Mesenchymal stem cell (in vitro differentiated cells and primary cell): ENCODE results near the gene AP1G1.

Source experiments
- DNase-seq: peaks from one replicate; pipeline ENCODE4 v3.0.0-alpha.2; 2013
- H2AFZ ChIP-seq: one replicate; pipeline ENCODE4 v1.6.1; 2013; ENCODE audit warnings: low read depth, mild to moderate bottlenecking, control low read depth, inconsistent platforms, low read length, moderate library complexity
- H2AK5ac ChIP-seq: 2 replicates; pipeline ENCODE4 v1.6.1; 2013; ENCODE audit warnings: low read length, moderate library complexity, mild to moderate bottlenecking, inconsistent platforms; ENCODE audit not compliant: severe bottlenecking
- H2BK120ac ChIP-seq: one replicate; pipeline ENCODE4 v1.6.1; 2013; ENCODE audit warnings: low read depth, mild to moderate bottlenecking, inconsistent platforms, low read length, moderate library complexity
- H2BK12ac ChIP-seq, 2 experiments: one replicate each; pipeline ENCODE4 v1.6.1; 2013; ENCODE audit warnings: inconsistent platforms in 2 of 2, low read length in 2 of 2, mild to moderate bottlenecking in 2 of 2, moderate library complexity in 2 of 2, control low read depth in 1 of 2
- H2BK15ac ChIP-seq: one replicate; pipeline ENCODE4 v1.6.1; 2013; ENCODE audit warnings: mild to moderate bottlenecking, low read depth, inconsistent platforms; ENCODE audit not compliant: poor library complexity, severe bottlenecking
- H2BK5ac ChIP-seq: 2 replicates; pipeline ENCODE4 v1.6.1; 2013; ENCODE audit warnings: low read depth, mild to moderate bottlenecking, low read length, control low read depth, inconsistent platforms; ENCODE audit not compliant: poor library complexity, severe bottlenecking
- H3K14ac ChIP-seq, 2 experiments: one replicate each; pipeline ENCODE4 v1.6.1; 2013; ENCODE audit warnings: inconsistent platforms in 2 of 2, low read length in 2 of 2, control low read depth in 1 of 2, mild to moderate bottlenecking in 1 of 2, moderate library complexity in 1 of 2
- H3K18ac ChIP-seq, 2 experiments: one replicate each; pipeline ENCODE4 v1.6.1; 2013; ENCODE audit warnings: inconsistent platforms in 2 of 2, low read length in 2 of 2, control low read depth in 1 of 2, low read depth in 1 of 2, mild to moderate bottlenecking in 1 of 2
- H3K23ac ChIP-seq, 2 experiments: one replicate each; pipeline ENCODE4 v1.6.1; 2013; ENCODE audit warnings: inconsistent platforms in 2 of 2, low read length in 2 of 2, mild to moderate bottlenecking in 2 of 2, moderate library complexity in 2 of 2, control low read depth in 1 of 2
- H3K27ac ChIP-seq: 2 replicates; pipeline ENCODE4 v1.5.1; 2013; ENCODE audit warnings: mild to moderate bottlenecking, moderate library complexity, low read length, control low read depth, inconsistent platforms; ENCODE audit not compliant: poor library complexity, severe bottlenecking
- H3K27me3 ChIP-seq, 2 experiments: 2 replicates each; pipeline versions ENCODE4 v1.6.1 to v1.7.0; 2013; ENCODE audit warnings: low read length in 2 of 2, mild to moderate bottlenecking in 2 of 2, moderate library complexity in 2 of 2, control low read depth in 1 of 2, inconsistent platforms in 1 of 2; ENCODE audit not compliant: control insufficient read depth in 1 of 2, insufficient read depth in 1 of 2
- H3K36me3 ChIP-seq, 2 experiments: 2 replicates each; pipeline versions ENCODE4 v1.6.1 to v1.7.0; 2013; ENCODE audit warnings: low read length in 2 of 2, control low read depth in 1 of 2, inconsistent platforms in 1 of 2, low read depth in 1 of 2, mild to moderate bottlenecking in 1 of 2; ENCODE audit not compliant: insufficient read depth in 2 of 2, control insufficient read depth in 1 of 2
- H3K4ac ChIP-seq, 2 experiments: one replicate each; pipeline ENCODE4 v1.6.1; 2013; ENCODE audit warnings: inconsistent platforms in 2 of 2, low read length in 2 of 2, mild to moderate bottlenecking in 2 of 2, moderate library complexity in 2 of 2, control low read depth in 1 of 2, low read depth in 1 of 2
- H3K4me1 ChIP-seq: 2 replicates; pipeline ENCODE4 v1.6.1; 2013; ENCODE audit warnings: low read depth, low read length, control low read depth; ENCODE audit not compliant: control insufficient read depth, insufficient read depth
- H3K4me2 ChIP-seq: 2 replicates; pipeline ENCODE4 v1.6.1; 2013; ENCODE audit warnings: low read length, mild to moderate bottlenecking, inconsistent platforms; ENCODE audit not compliant: poor library complexity, severe bottlenecking
- H3K4me3 ChIP-seq, 2 experiments: 2 replicates each; pipeline versions ENCODE4 v1.5.1 to v1.7.0; 2013; ENCODE audit warnings: low read length in 2 of 2, mild to moderate bottlenecking in 2 of 2, control low read depth in 1 of 2, low read depth in 1 of 2; ENCODE audit not compliant: insufficient read depth in 1 of 2
- H3K79me1 ChIP-seq: replicated peaks from 2 replicates; pipeline ENCODE4 v1.6.1; 2013; ENCODE audit warnings: mild to moderate bottlenecking, control low read depth, low read length, inconsistent platforms; ENCODE audit not compliant: poor library complexity, severe bottlenecking
- H3K9ac ChIP-seq: 2 replicates; pipeline ENCODE4 v1.7.0; 2013; ENCODE audit warnings: mild to moderate bottlenecking, low read length, moderate library complexity
- H3K9me3 ChIP-seq: 2 replicates; pipeline ENCODE4 v1.7.0; 2013; ENCODE audit warnings: mild to moderate bottlenecking, low read length; ENCODE audit not compliant: control insufficient read depth
- H4K8ac ChIP-seq: one replicate; pipeline ENCODE4 v1.6.1; 2013; ENCODE audit warnings: inconsistent platforms, mild to moderate bottlenecking, low read length, moderate library complexity
- H4K91ac ChIP-seq: one replicate; pipeline ENCODE4 v1.6.1; 2013; ENCODE audit warnings: mild to moderate bottlenecking, low read length, inconsistent platforms
- WGBS: methylation state at CpG from one replicate; pipeline ENCODE4 v1.1.7; 2013; ENCODE audit warnings: mixed read lengths; 5-methylcytosine and 5-hydroxymethylcytosine counted together

The AP1G1 gene

DNA sequence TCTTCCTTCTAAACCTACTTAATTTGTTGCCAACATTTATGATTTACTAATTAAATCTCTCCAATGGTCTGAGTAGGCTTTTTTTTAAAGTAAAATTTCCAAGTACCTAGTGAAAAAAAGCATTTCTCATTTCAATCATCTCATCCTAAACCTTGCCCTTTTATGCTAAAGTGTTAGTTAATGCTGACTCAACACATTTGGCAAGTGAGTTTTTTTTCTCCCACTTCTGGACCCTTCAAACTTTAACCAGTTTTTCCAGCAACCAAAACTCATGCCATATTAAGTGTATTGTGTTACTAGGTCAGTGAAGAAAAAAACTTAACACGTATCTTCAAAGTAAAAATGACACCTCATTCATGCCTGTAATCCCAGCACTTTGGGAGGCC is 5.3 kb downstream of the AP1G1 start:
- peaks cover 21 to 32% of the 10 kb centered on the region in 2 experiments for H3K36me3 ChIP-seq
- no peak overlapping the region for H4K91ac ChIP-seq
- H2AK5ac ChIP-seq = no peak overlapping the region
- H3K79me1 ChIP-seq = no peaks in the 10 kb centered on the region
- no peak overlapping the region for H3K4me3 ChIP-seq
- 100% methylated on average over 1 of the region's 1 CpG for WGBS
- no peaks in the 10 kb centered on the region for H3K27me3 ChIP-seq
- H2BK120ac ChIP-seq = no peak overlapping the region
- no peaks in the 10 kb centered on the region for H3K9me3 ChIP-seq
- no peak overlapping the region for H2AFZ ChIP-seq
- peaks cover 8% of the 10 kb centered on the region for H3K4me1 ChIP-seq
- no peak overlapping the region for H3K4me2 ChIP-seq
- H3K18ac ChIP-seq = no peak overlapping the region
- H3K14ac ChIP-seq = no peak overlapping the region
- no peak overlapping the region for H2BK12ac ChIP-seq
- no peak overlapping the region for H2BK5ac ChIP-seq
- no peak overlapping the region for H4K8ac ChIP-seq
- H2BK15ac ChIP-seq = no peak overlapping the region
- no peak overlapping the region for H3K9ac ChIP-seq
- no peak for DNase-seq
- H3K23ac ChIP-seq = no peak overlapping the region
- no peak overlapping the region for H3K4ac ChIP-seq
- no peak overlapping the region for H3K27ac ChIP-seq

- H2AFZ ChIP-seq = no peak overlapping the region
- no peak overlapping the region for H3K4me2 ChIP-seq
- H3K36me3 ChIP-seq = peaks cover 26 to 40% of the 10 kb centered on the region in 2 experiments
- H3K23ac ChIP-seq = no peak overlapping the region
- no peak overlapping the region for H2BK12ac ChIP-seq
- H3K27me3 ChIP-seq = no peaks in the 10 kb centered on the region
- no peak overlapping the region for H2BK5ac ChIP-seq
- no peak overlapping the region for H2BK120ac ChIP-seq
- 100% methylated on average over 1 of the region's 2 CpGs for WGBS
- H3K4me3 ChIP-seq = no peak overlapping the region
- no peak overlapping the region for H3K9ac ChIP-seq
- no peak overlapping the region for H3K14ac ChIP-seq
- H3K4ac ChIP-seq = no peak overlapping the region
- no peaks in the 10 kb centered on the region for H3K79me1 ChIP-seq
- H3K18ac ChIP-seq = no peak overlapping the region
- no peak overlapping the region for H2AK5ac ChIP-seq
- H2BK15ac ChIP-seq = no peak overlapping the region
- H3K9me3 ChIP-seq = no peaks in the 10 kb centered on the region
- peaks cover 6% of the 10 kb centered on the region for H3K4me1 ChIP-seq
- no peak for DNase-seq
- no peak overlapping the region for H3K27ac ChIP-seq
- H4K91ac ChIP-seq = no peak overlapping the region
- no peak overlapping the region for H4K8ac ChIP-seq
These were observed 12.0 kb downstream of the AP1G1 start for GRCh38 chr16:71796501-71797097.

DNA sequence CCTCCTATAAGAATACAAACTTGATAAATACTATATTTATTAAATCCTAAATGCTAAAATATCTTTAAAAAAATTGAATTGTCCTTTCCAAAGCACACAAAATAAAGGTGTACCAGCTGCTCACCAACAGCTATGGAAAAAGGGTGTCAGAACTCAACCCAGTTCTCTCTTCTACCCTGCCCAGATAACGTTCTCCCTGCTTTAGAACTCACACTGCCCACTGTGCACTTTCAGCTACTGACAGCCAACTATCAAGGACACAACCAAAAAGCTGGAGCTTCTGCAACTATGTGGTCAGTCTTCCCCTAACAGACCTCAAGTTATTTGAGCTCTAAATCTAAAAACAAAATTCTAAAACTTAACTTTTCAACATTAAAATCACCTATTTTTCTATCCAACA is 13.7 kb downstream of the AP1G1 start:
- Histone ChIP-seq H2AK5ac (no peak overlapping the region), H3K4me2 (no peak overlapping the region), H4K8ac (no peak overlapping the region), H3K23ac (no peak overlapping the region), H3K9me3 (no peaks in the 10 kb centered on the region), H2BK12ac (no peak overlapping the region), H3K79me1 (no peaks in the 10 kb centered on the region), H3K36me3 (peaks cover 17 to 35% of the 10 kb centered on the region in 2 experiments), H3K14ac (no peak overlapping the region), H3K9ac (no peak overlapping the region), H3K27ac (no peak overlapping the region), H3K18ac (no peak overlapping the region), H4K91ac (no peak overlapping the region), H2AFZ (no peak overlapping the region), H3K4ac (no peak overlapping the region), H2BK15ac (no peak overlapping the region), H2BK5ac (no peak overlapping the region), H3K27me3 (no peaks in the 10 kb centered on the region), H2BK120ac (no peak overlapping the region), H3K4me1 (peaks cover 8% of the 10 kb centered on the region), H3K4me3 (no peak overlapping the region)
- DNase-seq = no peak
- 69% methylated on average over 1 of the region's 1 CpG for WGBS

DNA sequence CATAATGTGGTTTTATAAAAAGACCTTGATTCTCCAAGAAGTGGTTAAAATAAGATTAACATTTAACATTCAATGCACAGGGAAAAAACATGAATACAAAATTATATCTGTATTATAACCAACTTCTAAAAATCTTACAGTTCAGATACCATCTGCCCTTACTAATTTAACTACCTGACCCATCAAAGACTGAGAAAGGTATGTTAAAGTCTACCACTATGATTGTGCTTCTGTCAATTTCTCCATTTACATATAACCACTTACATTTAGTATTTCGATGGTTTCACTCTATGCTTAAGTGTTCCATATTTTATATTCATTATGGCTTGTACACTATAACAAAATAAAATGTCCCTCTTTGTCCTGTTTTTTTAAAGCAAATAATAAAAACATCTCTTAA is 14.6 kb downstream of the AP1G1 start:
- Histone ChIP-seq H3K4me3 (no peak overlapping the region), H3K4me2 (no peak overlapping the region), H3K9ac (no peak overlapping the region), H2BK120ac (no peak overlapping the region), H3K4ac (no peak overlapping the region), H3K9me3 (no peaks in the 10 kb centered on the region), H3K23ac (no peak overlapping the region), H4K91ac (no peak overlapping the region), H2AK5ac (no peak overlapping the region), H3K4me1 (peaks cover 8% of the 10 kb centered on the region), H3K27ac (no peak overlapping the region), H3K79me1 (no peaks in the 10 kb centered on the region), H2BK15ac (no peak overlapping the region), H3K36me3 (peaks cover 13 to 33% of the 10 kb centered on the region in 2 experiments), H2BK5ac (no peak overlapping the region), H2AFZ (no peak overlapping the region), H4K8ac (no peak overlapping the region), H3K27me3 (no peaks in the 10 kb centered on the region), H2BK12ac (no peak overlapping the region), H3K18ac (no peak overlapping the region), H3K14ac (no peak overlapping the region)
- no peak for DNase-seq
- no CpG with 5 or more reads among the region's 1 CpG for WGBS
